Epithelial cell of proximal tubule (primary cell): ENCODE data around the gene ESPNL. TPM values are rescaled to one million over a fixed set of nuclear protein-coding genes. Genes with fewer than 3 reads are reported as not detected.

Experiments
- DNase-seq: peaks from one replicate; pipeline ENCODE4 v3.0.0-alpha.2; 2011; ENCODE audit warnings: low read depth
- H3K4me3 ChIP-seq: 2 replicates; pipeline ENCODE4 v1.5.1; 2011; ENCODE audit warnings: low read depth, mild to moderate bottlenecking, low read length
- total RNA-seq: library from RNA; depleted of rRNA; stranded (reverse); fragments of >200 nt; gene quantifications from 2 replicates; pipeline ENCODE4 v1.2.3, GENCODE V29; 2015
- TF ChIP-seq, protein P1 (sequence below): conservative IDR thresholded peaks from 2 replicates; pipeline ENCODE4 v1.5.1; 2012; ENCODE audit warnings: low read depth, mild to moderate bottlenecking, low read length

The ESPNL gene
- total RNA-seq, 1 donor from 2014 or later: 2.7 TPM

- no peak for DNase-seq
- TF ChIP-seq, protein P1, sequence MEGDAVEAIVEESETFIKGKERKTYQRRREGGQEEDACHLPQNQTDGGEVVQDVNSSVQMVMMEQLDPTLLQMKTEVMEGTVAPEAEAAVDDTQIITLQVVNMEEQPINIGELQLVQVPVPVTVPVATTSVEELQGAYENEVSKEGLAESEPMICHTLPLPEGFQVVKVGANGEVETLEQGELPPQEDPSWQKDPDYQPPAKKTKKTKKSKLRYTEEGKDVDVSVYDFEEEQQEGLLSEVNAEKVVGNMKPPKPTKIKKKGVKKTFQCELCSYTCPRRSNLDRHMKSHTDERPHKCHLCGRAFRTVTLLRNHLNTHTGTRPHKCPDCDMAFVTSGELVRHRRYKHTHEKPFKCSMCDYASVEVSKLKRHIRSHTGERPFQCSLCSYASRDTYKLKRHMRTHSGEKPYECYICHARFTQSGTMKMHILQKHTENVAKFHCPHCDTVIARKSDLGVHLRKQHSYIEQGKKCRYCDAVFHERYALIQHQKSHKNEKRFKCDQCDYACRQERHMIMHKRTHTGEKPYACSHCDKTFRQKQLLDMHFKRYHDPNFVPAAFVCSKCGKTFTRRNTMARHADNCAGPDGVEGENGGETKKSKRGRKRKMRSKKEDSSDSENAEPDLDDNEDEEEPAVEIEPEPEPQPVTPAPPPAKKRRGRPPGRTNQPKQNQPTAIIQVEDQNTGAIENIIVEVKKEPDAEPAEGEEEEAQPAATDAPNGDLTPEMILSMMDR: no peak
- no peak overlapping the region for H3K4me3 ChIP-seq
Observed at GRCh38 chr2:238067939-238068338, 32.2 kb upstream of the ESPNL start.

DNA sequence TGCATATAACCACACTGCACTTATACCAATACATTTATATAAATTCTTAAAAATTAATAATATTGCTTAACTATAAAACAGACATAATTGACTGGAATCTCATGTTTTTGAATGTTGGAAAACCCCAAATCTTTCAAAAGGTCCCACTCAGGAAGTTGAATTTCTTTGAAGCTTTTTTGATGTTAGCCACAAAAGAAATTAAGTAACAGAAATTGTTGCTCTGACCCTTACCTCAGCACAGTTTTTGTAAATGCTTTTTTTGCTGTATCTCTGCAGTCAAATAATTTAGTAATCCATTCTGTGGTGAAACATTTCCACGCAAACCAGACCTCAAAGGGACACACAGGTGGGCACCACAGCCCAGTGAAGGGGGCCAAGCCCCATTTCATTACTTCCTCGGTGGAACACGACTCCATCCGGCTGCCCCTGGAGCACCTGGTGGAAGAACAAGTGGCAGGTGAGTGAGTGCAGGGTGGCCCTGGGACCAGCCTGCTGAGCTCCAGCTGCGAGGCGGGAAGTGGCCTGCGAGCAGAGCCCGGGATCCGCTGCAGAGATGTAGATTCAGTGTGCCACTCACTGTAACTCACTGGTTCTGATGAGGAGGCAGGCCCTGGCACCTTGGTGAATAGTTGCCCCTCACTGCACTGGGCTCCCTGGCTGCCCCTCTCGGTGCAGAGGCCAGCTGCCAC lies 31.0 kb upstream of the ESPNL start:
- H3K4me3 ChIP-seq: no peak overlapping the region
- no peak for DNase-seq
- TF ChIP-seq, protein P1: no peak

DNA sequence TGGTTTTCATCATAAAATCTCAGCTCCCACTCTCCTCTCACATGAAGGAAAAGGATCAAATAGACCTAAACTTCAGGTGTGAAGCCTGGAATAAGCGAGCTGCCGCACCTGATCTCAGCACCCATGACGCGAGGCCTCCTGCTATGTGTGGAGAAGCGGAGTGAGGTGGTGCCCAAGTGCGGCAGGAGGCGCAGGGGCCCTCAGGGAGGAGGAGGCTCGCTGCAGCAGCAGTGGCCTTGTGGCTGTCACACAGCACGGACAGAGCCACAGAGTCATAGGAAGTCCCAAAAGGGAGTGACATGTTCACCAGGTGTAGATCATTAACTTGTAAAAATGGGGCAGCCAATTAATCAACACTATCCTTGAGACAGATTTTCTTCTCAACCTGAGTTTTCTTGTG lies 30.3 kb upstream of the ESPNL start:
- no peak overlapping the region for H3K4me3 ChIP-seq
- no peak for DNase-seq
- TF ChIP-seq, protein P1: no peak

- TF ChIP-seq, protein P1: no peak
- DNase-seq: no peak
- no peak overlapping the region for H3K4me3 ChIP-seq
Observed at GRCh38 chr2:238075397-238075796, 24.7 kb upstream of the ESPNL start.

DNA sequence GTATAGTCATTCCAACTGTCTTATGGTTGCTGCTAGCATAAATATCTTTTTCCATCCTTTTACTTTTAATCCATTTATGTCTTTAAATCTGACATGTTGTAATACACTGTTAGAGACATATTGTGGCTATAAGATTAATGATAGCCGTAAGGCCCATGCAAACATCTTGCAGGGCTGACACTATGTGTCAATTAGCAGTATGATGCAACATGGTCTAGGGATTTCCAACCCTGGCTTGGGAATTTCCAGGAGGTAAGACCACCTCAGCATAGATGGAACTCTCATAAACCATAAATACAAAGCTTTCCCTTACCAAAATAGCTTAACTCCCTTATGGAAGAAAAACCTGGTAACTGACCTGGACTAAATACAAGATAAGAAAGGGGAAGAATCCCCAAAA lies 22.8 kb upstream of the ESPNL start:
- no peak overlapping the region for H3K4me3 ChIP-seq
- TF ChIP-seq, protein P1: no peak
- DNase-seq: no peak

GRCh38 chr2:238079874-238080327 lies 20.2 kb upstream of the ESPNL start:
- TF ChIP-seq, protein P1: no peak
- no peak for DNase-seq
- H3K4me3 ChIP-seq: no peak overlapping the region

GRCh38 chr2:238080518-238080917 lies 19.6 kb upstream of the ESPNL start:
- no peak overlapping the region for H3K4me3 ChIP-seq
- DNase-seq: no peak
- TF ChIP-seq, protein P1: no peak
